Parathyroid adenoma (tissue), 2 donors: Measurements from ENCODE around the gene PPM1K.

Source experiments
- H2AFZ ChIP-seq: fragments of 300-600 bp; sonication (generic); one replicate; pipeline ENCODE4 v1.7.0; 2017; ENCODE audit warnings: antibody characterized with exemption, mild to moderate bottlenecking
- H3K27ac ChIP-seq: fragments of 300-600 bp; sonication (generic); one replicate; pipeline ENCODE4 v1.7.0; 2017
- H3K27me3 ChIP-seq: fragments of 300-600 bp; sonication (generic); one replicate; pipeline ENCODE4 v1.7.0; 2017; ENCODE audit warnings: low read length; ENCODE audit not compliant: control insufficient read depth, insufficient read depth
- H3K36me3 ChIP-seq: fragments of 300-600 bp; sonication (generic); one replicate; pipeline ENCODE4 v1.7.0; 2017; ENCODE audit warnings: low read length; ENCODE audit not compliant: control insufficient read depth, insufficient read depth
- H3K4me1 ChIP-seq: fragments of 300-600 bp; sonication (generic); one replicate; pipeline ENCODE4 v1.7.0; 2017; ENCODE audit warnings: control low read depth
- H3K4me2 ChIP-seq: fragments of 300-600 bp; sonication (generic); one replicate; pipeline ENCODE4 v1.7.0; 2017; ENCODE audit warnings: low read length
- H3K4me3 ChIP-seq: fragments of 300-600 bp; sonication (generic); one replicate; pipeline ENCODE4 v1.7.0; 2017; ENCODE audit warnings: low read depth, low read length
- H3K79me2 ChIP-seq: fragments of 300-600 bp; sonication (generic); one replicate; pipeline ENCODE4 v1.7.0; 2017; ENCODE audit warnings: control low read depth
- H3K9ac ChIP-seq: fragments of 300-600 bp; sonication (generic); one replicate; pipeline ENCODE4 v1.7.0; 2017; ENCODE audit warnings: mild to moderate bottlenecking
- H3K9me3 ChIP-seq: fragments of 300-600 bp; sonication (generic); one replicate; pipeline ENCODE4 v1.7.0; 2017; ENCODE audit warnings: low read length; ENCODE audit not compliant: control insufficient read depth
- CTCF ChIP-seq: fragments of 300-600 bp; sonication (generic); IDR thresholded peaks from one replicate; pipeline ENCODE4 v1.7.0; 2017; ENCODE audit warnings: antibody characterized with exemption, mild to moderate bottlenecking
- donor health status: primary hyperparathyroidism.

Gene PPM1K

GRCh38 chr4:88275516-88275915, 8.8 kb downstream of the PPM1K start:
- no peak overlapping the region for H3K27ac ChIP-seq
- no peak for TF ChIP-seq CTCF
- peaks cover 10% of the 10 kb centered on the region for H3K79me2 ChIP-seq
- no peaks in the 10 kb centered on the region for H3K4me1 ChIP-seq
- no peak overlapping the region for H3K4me3 ChIP-seq
- no peaks in the 10 kb centered on the region for H3K36me3 ChIP-seq
- no peak overlapping the region for H3K4me2 ChIP-seq
- H2AFZ ChIP-seq: no peak overlapping the region
- no peaks in the 10 kb centered on the region for H3K9me3 ChIP-seq
- no peaks in the 10 kb centered on the region for H3K27me3 ChIP-seq
- H3K9ac ChIP-seq: no peak overlapping the region

GRCh38 chr4:88268913-88269312, 15.4 kb downstream of the PPM1K start:
- TF ChIP-seq CTCF: no peak
- Histone ChIP-seq H3K27ac (no peak overlapping the region), H3K9me3 (no peaks in the 10 kb centered on the region), H3K36me3 (no peaks in the 10 kb centered on the region), H2AFZ (no peak overlapping the region), H3K4me3 (no peak overlapping the region), H3K9ac (no peak overlapping the region), H3K27me3 (no peaks in the 10 kb centered on the region), H3K79me2 (no peaks in the 10 kb centered on the region), H3K4me2 (no peak overlapping the region), H3K4me1 (no peaks in the 10 kb centered on the region)

- TF ChIP-seq CTCF: no peak
Observed at GRCh38 chr4:88264336-88264735, 20.0 kb downstream of the PPM1K start.

GRCh38 chr4:88257726-88258125, 26.6 kb downstream of the PPM1K start:
- H3K27me3 ChIP-seq: no peaks in the 10 kb centered on the region
- H3K9ac ChIP-seq: no peak overlapping the region
- no peaks in the 10 kb centered on the region for H3K9me3 ChIP-seq
- no peaks in the 10 kb centered on the region for H3K4me1 ChIP-seq
- H3K27ac ChIP-seq: no peak overlapping the region
- TF ChIP-seq CTCF: no peak
- H3K4me3 ChIP-seq: no peak overlapping the region
- H2AFZ ChIP-seq: no peak overlapping the region
- no peaks in the 10 kb centered on the region for H3K79me2 ChIP-seq
- no peak overlapping the region for H3K4me2 ChIP-seq
- no peaks in the 10 kb centered on the region for H3K36me3 ChIP-seq

More at GRCh38 chr4:88264336-88264735, 20.0 kb downstream of the PPM1K start:
- H3K27me3 ChIP-seq: no peaks in the 10 kb centered on the region
- H3K9ac ChIP-seq: no peak overlapping the region
- H3K9me3 ChIP-seq: no peaks in the 10 kb centered on the region
- H3K36me3 ChIP-seq: no peaks in the 10 kb centered on the region
- H3K4me3 ChIP-seq: no peak overlapping the region
- H2AFZ ChIP-seq: no peak overlapping the region
- H3K4me1 ChIP-seq: no peaks in the 10 kb centered on the region
- H3K79me2 ChIP-seq: no peaks in the 10 kb centered on the region
- H3K27ac ChIP-seq: no peak overlapping the region
- no peak overlapping the region for H3K4me2 ChIP-seq

- H3K4me2 ChIP-seq: no peak overlapping the region
- no peak overlapping the region for H3K9ac ChIP-seq
- H2AFZ ChIP-seq: no peak overlapping the region
- no peaks in the 10 kb centered on the region for H3K36me3 ChIP-seq
- H3K4me1 ChIP-seq: no peaks in the 10 kb centered on the region
- no peak overlapping the region for H3K27ac ChIP-seq
- no peaks in the 10 kb centered on the region for H3K79me2 ChIP-seq
- no peak for TF ChIP-seq CTCF
- H3K27me3 ChIP-seq: no peaks in the 10 kb centered on the region
- no peaks in the 10 kb centered on the region for H3K9me3 ChIP-seq
- no peak overlapping the region for H3K4me3 ChIP-seq
Observed at GRCh38 chr4:88255111-88255510, 29.2 kb downstream of the PPM1K start.
